ENCODE data around the gene IFIT3. TPM values are rescaled to one million over a fixed set of nuclear protein-coding genes. Genes with fewer than 3 reads are reported as not detected.

The IFIT3 gene
- total and polyA plus RNA-seq, 9 of the 15 experiments (the other 6 are each of a cell fraction or from before 2014, with no cell fraction given) = 0.23 to 2.2 (median 0.77) TPM

Other genes with a start within 250 kb of the IFIT3 start
- not detected in 2 replicates for gene CH25H, start 120.7 kb upstream of the IFIT3 start, total RNA-seq (2014; rRNA removed)
- not detected in 2 replicates for gene CH25H, start 120.7 kb upstream of the IFIT3 start, total RNA-seq (2014; rRNA removed; fragmentation: Illumina TruSeq; extraction: Trizol)
- gene CH25H, start 120.7 kb upstream of the IFIT3 start, total RNA-seq (2015; rRNA removed; fragmentation: Illumina TruSeq; extraction: Trizol) = not detected in 2 replicates
- gene CH25H, start 120.7 kb upstream of the IFIT3 start, total RNA-seq (2021) = not detected in 2 replicates
- gene CH25H, start 120.7 kb upstream of the IFIT3 start, polyA plus RNA-seq (2011; rRNA removed) = not detected in 2 replicates
- not detected in 2 replicates for gene CH25H, start 120.7 kb upstream of the IFIT3 start, polyA plus RNA-seq (2014; fragmentation: Illumina TruSeq; extraction: Trizol)
- gene CH25H, start 120.7 kb upstream of the IFIT3 start, polyA plus RNA-seq (2014; fragmentation: Nextera tagmentation; extraction: Ambion mirVana) = not detected
- gene CH25H, start 120.7 kb upstream of the IFIT3 start, polyA plus RNA-seq (2014; rRNA removed) = not detected in 2 replicates
- 0.08 and 0.09 TPM in 2 replicates for gene LIPA, start 76.2 kb upstream of the IFIT3 start, total RNA-seq (2014; rRNA removed)
- gene LIPA, start 76.2 kb upstream of the IFIT3 start, total RNA-seq (2014; rRNA removed; fragmentation: Illumina TruSeq; extraction: Trizol) = 0.19 and 0.40 TPM in 2 replicates
- 0.15 TPM in 1 of 2 replicates, not detected in the other for gene LIPA, start 76.2 kb upstream of the IFIT3 start, total RNA-seq (2015; rRNA removed; fragmentation: Illumina TruSeq; extraction: Trizol)
- gene LIPA, start 76.2 kb upstream of the IFIT3 start, total RNA-seq (2021) = 0.29 and 0.45 TPM in 2 replicates
- gene LIPA, start 76.2 kb upstream of the IFIT3 start, polyA plus RNA-seq (2011; rRNA removed) = 0.07 TPM in 1 of 2 replicates, not detected in the other
- gene LIPA, start 76.2 kb upstream of the IFIT3 start, polyA plus RNA-seq (2014; fragmentation: Illumina TruSeq; extraction: Trizol) = 0.06 and 0.16 TPM in 2 replicates
- under 1 TPM; 0.13 to 0.20 TPM for gene LIPA, start 76.2 kb upstream of the IFIT3 start, polyA plus RNA-seq (2014; fragmentation: Nextera tagmentation; extraction: Ambion mirVana)
- 0.12 TPM in 1 of 2 replicates, not detected in the other for gene LIPA, start 76.2 kb upstream of the IFIT3 start, polyA plus RNA-seq (2014; rRNA removed)
- 0.09 TPM in 1 of 2 replicates, not detected in the other for gene IFIT2, start 26.0 kb upstream of the IFIT3 start, total RNA-seq (2014; rRNA removed)
- gene IFIT2, start 26.0 kb upstream of the IFIT3 start, total RNA-seq (2014; rRNA removed; fragmentation: Illumina TruSeq; extraction: Trizol) = 0.10 and 0.18 TPM in 2 replicates
- 0.25 and 0.26 TPM in 2 replicates for gene IFIT2, start 26.0 kb upstream of the IFIT3 start, total RNA-seq (2015; rRNA removed; fragmentation: Illumina TruSeq; extraction: Trizol)
- 0.11 TPM in 2 replicates for gene IFIT2, start 26.0 kb upstream of the IFIT3 start, total RNA-seq (2021)
- 0.03 TPM in 1 of 2 replicates, not detected in the other for gene IFIT2, start 26.0 kb upstream of the IFIT3 start, polyA plus RNA-seq (2011; rRNA removed)
- gene IFIT2, start 26.0 kb upstream of the IFIT3 start, polyA plus RNA-seq (2014; fragmentation: Illumina TruSeq; extraction: Trizol) = 0.03 and 0.08 TPM in 2 replicates
- under 1 TPM; 0.08 to 0.14 TPM for gene IFIT2, start 26.0 kb upstream of the IFIT3 start, polyA plus RNA-seq (2014; fragmentation: Nextera tagmentation; extraction: Ambion mirVana)
- gene IFIT2, start 26.0 kb upstream of the IFIT3 start, polyA plus RNA-seq (2014; rRNA removed) = 0.09 TPM in 1 of 2 replicates, not detected in the other
- gene IFIT1B, start 50.1 kb downstream of the IFIT3 start, total RNA-seq (2014; rRNA removed) = not detected in 2 replicates
- not detected in 2 replicates for gene IFIT1B, start 50.1 kb downstream of the IFIT3 start, total RNA-seq (2014; rRNA removed; fragmentation: Illumina TruSeq; extraction: Trizol)
- not detected in 2 replicates for gene IFIT1B, start 50.1 kb downstream of the IFIT3 start, total RNA-seq (2015; rRNA removed; fragmentation: Illumina TruSeq; extraction: Trizol)
- gene IFIT1B, start 50.1 kb downstream of the IFIT3 start, total RNA-seq (2021) = not detected in 2 replicates
- not detected in 2 replicates for gene IFIT1B, start 50.1 kb downstream of the IFIT3 start, polyA plus RNA-seq (2011; rRNA removed)
- not detected in 2 replicates for gene IFIT1B, start 50.1 kb downstream of the IFIT3 start, polyA plus RNA-seq (2014; fragmentation: Illumina TruSeq; extraction: Trizol)
- gene IFIT1B, start 50.1 kb downstream of the IFIT3 start, polyA plus RNA-seq (2014; fragmentation: Nextera tagmentation; extraction: Ambion mirVana) = not detected
- gene IFIT1B, start 50.1 kb downstream of the IFIT3 start, polyA plus RNA-seq (2014; rRNA removed) = not detected in 2 replicates
- gene IFIT1, start 64.6 kb downstream of the IFIT3 start, total RNA-seq (2014; rRNA removed) = 0.09 TPM in 1 of 2 replicates, not detected in the other
- 0.13 and 0.18 TPM in 2 replicates for gene IFIT1, start 64.6 kb downstream of the IFIT3 start, total RNA-seq (2014; rRNA removed; fragmentation: Illumina TruSeq; extraction: Trizol)
- 0.23 and 0.40 TPM in 2 replicates for gene IFIT1, start 64.6 kb downstream of the IFIT3 start, total RNA-seq (2015; rRNA removed; fragmentation: Illumina TruSeq; extraction: Trizol)
- 0.09 and 0.25 TPM in 2 replicates for gene IFIT1, start 64.6 kb downstream of the IFIT3 start, total RNA-seq (2021)
- gene IFIT1, start 64.6 kb downstream of the IFIT3 start, polyA plus RNA-seq (2011; rRNA removed) = 0.06 and 0.07 TPM in 2 replicates
- gene IFIT1, start 64.6 kb downstream of the IFIT3 start, polyA plus RNA-seq (2014; fragmentation: Illumina TruSeq; extraction: Trizol) = 0.10 and 0.18 TPM in 2 replicates
- under 1 TPM; 0.18 TPM for gene IFIT1, start 64.6 kb downstream of the IFIT3 start, polyA plus RNA-seq (2014; fragmentation: Nextera tagmentation; extraction: Ambion mirVana)
- gene IFIT1, start 64.6 kb downstream of the IFIT3 start, polyA plus RNA-seq (2014; rRNA removed) = 0.03 TPM in 1 of 2 replicates, not detected in the other
- 0.05 TPM in 1 of 2 replicates, not detected in the other for gene IFIT5, start 86.6 kb downstream of the IFIT3 start, total RNA-seq (2014; rRNA removed)
- not detected in 2 replicates for gene IFIT5, start 86.6 kb downstream of the IFIT3 start, total RNA-seq (2014; rRNA removed; fragmentation: Illumina TruSeq; extraction: Trizol)
- gene IFIT5, start 86.6 kb downstream of the IFIT3 start, total RNA-seq (2015; rRNA removed; fragmentation: Illumina TruSeq; extraction: Trizol) = not detected in 2 replicates
- gene IFIT5, start 86.6 kb downstream of the IFIT3 start, total RNA-seq (2021) = 0.07 and 0.11 TPM in 2 replicates
- not detected in 2 replicates for gene IFIT5, start 86.6 kb downstream of the IFIT3 start, polyA plus RNA-seq (2011; rRNA removed)
- gene IFIT5, start 86.6 kb downstream of the IFIT3 start, polyA plus RNA-seq (2014; fragmentation: Illumina TruSeq; extraction: Trizol) = not detected in 2 replicates
- under 1 TPM; 0.04 to 0.11 TPM for gene IFIT5, start 86.6 kb downstream of the IFIT3 start, polyA plus RNA-seq (2014; fragmentation: Nextera tagmentation; extraction: Ambion mirVana)
- gene IFIT5, start 86.6 kb downstream of the IFIT3 start, polyA plus RNA-seq (2014; rRNA removed) = not detected in 2 replicates
- gene SLC16A12, start 207.6 kb downstream of the IFIT3 start, total RNA-seq (2014; rRNA removed) = not detected in 2 replicates
- not detected in 2 replicates for gene SLC16A12, start 207.6 kb downstream of the IFIT3 start, total RNA-seq (2014; rRNA removed; fragmentation: Illumina TruSeq; extraction: Trizol)
- not detected in 2 replicates for gene SLC16A12, start 207.6 kb downstream of the IFIT3 start, total RNA-seq (2015; rRNA removed; fragmentation: Illumina TruSeq; extraction: Trizol)
- gene SLC16A12, start 207.6 kb downstream of the IFIT3 start, total RNA-seq (2021) = 0.04 TPM in 1 of 2 replicates, not detected in the other
- not detected in 2 replicates for gene SLC16A12, start 207.6 kb downstream of the IFIT3 start, polyA plus RNA-seq (2011; rRNA removed)
- gene SLC16A12, start 207.6 kb downstream of the IFIT3 start, polyA plus RNA-seq (2014; fragmentation: Illumina TruSeq; extraction: Trizol) = not detected in 2 replicates
- gene SLC16A12, start 207.6 kb downstream of the IFIT3 start, polyA plus RNA-seq (2014; fragmentation: Nextera tagmentation; extraction: Ambion mirVana) = not detected
- gene SLC16A12, start 207.6 kb downstream of the IFIT3 start, polyA plus RNA-seq (2014; rRNA removed) = not detected in 2 replicates

Data from K562 (cell line).